B cell (primary cell): Measurements from ENCODE around the gene SKP1. TPM values are rescaled to one million over a fixed set of nuclear protein-coding genes. Genes with fewer than 3 reads are reported as not detected.
A peak's percentile ranks its signal among the peaks of the same experiment; 100 is the strongest.

ENCODE experiments used
- ATAC-seq: fragments of 200-7000 bp; cut with Tn5 transposase; one replicate; pipeline ENCODE4 v1.10.0; 2021; ENCODE audit warnings: low read depth, mild to moderate bottlenecking, moderate number of reproducible peaks, moderate library complexity
- CTCF ChIA-PET: fragments of 350-600 bp; sonication (Branson Sonifier 250); formaldehyde crosslinking; loops from one replicate; lab custom pipeline; 2021; ENCODE audit warnings: antibody characterized with exemption, inconsistent platforms; lab: Charles Lee
- POLR2A ChIA-PET: fragments of 350-600 bp; sonication (Branson Sonifier 250); formaldehyde crosslinking; loops from one replicate; lab custom pipeline; 2021; ENCODE audit warnings: antibody characterized with exemption; lab: Charles Lee
- DNase-seq: peaks from one replicate; pipeline ENCODE4 v3.0.0; 2013
- H2AFZ ChIP-seq: 2 replicates; pipeline ENCODE4 v1.6.1; 2012; ENCODE audit warnings: mild to moderate bottlenecking, low read depth, low read length; ENCODE audit not compliant: insufficient read depth, poor library complexity, severe bottlenecking
- H3K27ac ChIP-seq, 2 donors: 1 replicate in 1 of 2; 2 replicates in 1 of 2; pipeline ENCODE4 v1.5.1; 2012 to 2013; ENCODE audit warnings: low read length in 2 of 2, mild to moderate bottlenecking in 2 of 2, moderate library complexity in 1 of 2
- H3K27me3 ChIP-seq, 4 experiments: fragments of 200-600 bp in 1 of 4; sonication (generic) in 1 of 4; replicated peaks in 1 of 4; 1 replicate in 2 of 4; 2 replicates in 2 of 4; pipeline versions ENCODE4 v1.6.1 to v1.7.0; 2013 to 2016; ENCODE audit warnings: low read length in 3 of 4, mild to moderate bottlenecking in 2 of 4, mixed read lengths in 1 of 4, moderate library complexity in 1 of 4; ENCODE audit not compliant: insufficient read depth in 4 of 4, control insufficient read depth in 3 of 4; ENCODE audit errors: control extremely low read depth in 1 of 4
- H3K36me3 ChIP-seq, 2 experiments: replicated peaks in 1 of 2; 1 replicate in 1 of 2; 2 replicates in 1 of 2; pipeline versions ENCODE4 v1.6.1 to v1.7.1; 2013; ENCODE audit warnings: low read length in 1 of 2; ENCODE audit not compliant: insufficient read depth in 2 of 2, control insufficient read depth in 1 of 2; ENCODE audit errors: control extremely low read depth in 1 of 2, extremely low read depth in 1 of 2
- H3K4me1 ChIP-seq, 2 donors: fragments of 200-600 bp in 1 of 2; sonication (generic) in 1 of 2; 1 replicate in 1 of 2; 2 replicates in 1 of 2; pipeline versions ENCODE4 v1.5.1 to v1.6.1; 2013 to 2017; ENCODE audit warnings: low read length in 2 of 2; ENCODE audit not compliant: control insufficient read depth in 2 of 2, insufficient read depth in 2 of 2
- H3K4me2 ChIP-seq: replicated peaks from 2 replicates; pipeline ENCODE3; 2012; ENCODE audit warnings: mild to moderate bottlenecking, low read depth, low read length; ENCODE audit not compliant: poor library complexity, severe bottlenecking
- H3K4me3 ChIP-seq, 5 experiments: fragments of 200-600 bp in 1 of 5; sonication (generic) in 1 of 5; 1 replicate in 3 of 5; 2 replicates in 2 of 5; pipeline versions ENCODE4 v1.5.1 to v1.7.0; 2011 to 2016; ENCODE audit warnings: low read length in 4 of 5, mild to moderate bottlenecking in 4 of 5, low read depth in 2 of 5, control low read depth in 1 of 5, moderate library complexity in 1 of 5; ENCODE audit not compliant: insufficient read depth in 1 of 5; ENCODE audit errors: control extremely low read depth in 1 of 5, extremely low read depth in 1 of 5
- H3K79me2 ChIP-seq: fragments of 200-600 bp; sonication (generic); one replicate; pipeline ENCODE4 v1.6.0; 2016; ENCODE audit warnings: low read length; ENCODE audit not compliant: control insufficient read depth, insufficient read depth
- H3K9ac ChIP-seq: fragments of 200-600 bp; sonication (generic); 2 replicates; pipeline ENCODE4 v1.6.1; 2017; ENCODE audit warnings: mild to moderate bottlenecking, low read length, moderate library complexity
- H3K9me3 ChIP-seq, 3 donors: one replicate each; pipeline versions ENCODE4 v1.6.1 to v1.7.1; 2013; ENCODE audit warnings: low read length in 2 of 3; ENCODE audit not compliant: control insufficient read depth in 2 of 3, insufficient read depth in 1 of 3; ENCODE audit errors: control extremely low read depth in 1 of 3
- H4K20me1 ChIP-seq: 2 replicates; pipeline ENCODE4 v1.6.0; 2012; ENCODE audit warnings: mild to moderate bottlenecking, low read length; ENCODE audit not compliant: insufficient read depth, control insufficient read depth, poor library complexity, severe bottlenecking
- H3K27ac Mint-ChIP-seq: one replicate; pipeline ENCODE4 v1.8.0; 2021; ENCODE audit warnings: mixed read lengths
- H3K27me3 Mint-ChIP-seq: one replicate; pipeline ENCODE4 v1.8.0; 2021; ENCODE audit warnings: mixed read lengths
- H3K4me1 Mint-ChIP-seq: one replicate; pipeline ENCODE4 v1.8.0; 2021; ENCODE audit warnings: mixed read lengths
- H3K4me3 Mint-ChIP-seq: one replicate; pipeline ENCODE4 v1.8.0; 2021; ENCODE audit warnings: mixed read lengths
- H3K9me3 Mint-ChIP-seq: one replicate; pipeline ENCODE4 v1.8.0; 2022; ENCODE audit warnings: mixed read lengths; ENCODE audit not compliant: insufficient read depth
- EZH2 ChIP-seq: IDR thresholded peaks from 2 replicates; pipeline ENCODE4 v1.6.1; 2012; ENCODE audit warnings: borderline replicate concordance, low read depth, mild to moderate bottlenecking, moderate library complexity, low read length; ENCODE audit not compliant: insufficient read depth, poor library complexity, severe bottlenecking
- WGBS: methylation state at CpG from one replicate; pipeline ENCODE4 v1.1.5; 2013; ENCODE audit warnings: missing lambda C conversion rate; ENCODE audit not compliant: insufficient coverage; 5-methylcytosine and 5-hydroxymethylcytosine counted together
- intact Hi-C: fragments of 100-400 bp; cut with micrococcal nuclease; formaldehyde crosslinking; loops from one replicate; pipeline ENCODE4 v1.10.0; 2022
- polyA plus RNA-seq: library from polyadenylated mRNA; depleted of rRNA; stranded (reverse); fragments of >200 nt; gene quantifications from 2 replicates; pipeline ENCODE4 v1.2.3, GENCODE V29; 2012
- total RNA-seq, 2 donors: library from RNA; stranded (reverse); fragments of 120-200 nt in 1 of 2; gene quantifications; 1 replicate in 1 of 2; 2 replicates in 1 of 2; pipeline versions ENCODE4 v1.2.3 to v1.2.4, GENCODE V29; 2013 to 2022
- TF ChIP-seq, protein P1 (sequence below): fragments of 200-600 bp; IDR thresholded peaks from one replicate; pipeline ENCODE4 v1.8.0; 2022; ENCODE audit warnings: antibody characterized with exemption, mild to moderate bottlenecking

The SKP1 gene
- total and polyA plus RNA-seq, 2 donors (not counting 1 experiment from before 2014, with no cell fraction given), result 108 to 186 TPM

DNA sequence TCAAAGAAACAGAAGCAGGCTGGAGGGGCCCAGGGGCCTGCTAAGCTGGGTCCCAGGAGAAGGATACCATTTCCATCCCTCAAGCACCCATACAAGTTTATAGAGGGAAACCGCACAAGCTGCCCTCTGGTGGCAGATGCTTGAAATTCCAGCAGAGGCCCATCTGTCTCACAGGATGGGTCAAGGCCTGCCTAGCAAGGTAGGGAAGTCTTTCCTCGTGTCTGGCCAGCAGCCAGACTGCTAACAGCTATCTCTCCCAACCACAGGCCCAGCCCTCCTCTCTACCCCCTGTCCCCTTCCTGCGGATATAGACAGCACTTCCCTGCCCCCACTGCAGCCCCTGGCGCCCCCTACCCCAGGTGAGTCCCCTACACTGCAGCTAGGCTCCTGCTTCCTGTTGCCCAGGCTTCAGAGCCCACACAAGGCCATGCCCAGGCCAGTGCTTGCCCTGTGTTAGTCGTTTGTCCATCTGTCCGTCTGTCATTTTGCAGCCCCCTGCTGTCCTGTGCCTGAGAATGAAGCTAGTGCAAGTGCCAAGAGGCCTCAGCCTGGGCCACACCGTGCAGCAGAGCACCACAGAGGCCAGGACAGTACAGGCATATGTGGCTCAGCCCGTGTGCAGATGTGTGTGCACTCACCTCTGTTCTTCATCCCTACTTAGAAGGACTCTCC is 36.1 kb downstream of the SKP1 start:
- Mint-ChIP-seq H3K9me3 (no peaks in the 10 kb centered on the region), H3K27me3 (no peaks in the 10 kb centered on the region), H3K27ac (peak overlapping the region; percentile 69), H3K4me1 (peaks cover 33% of the 10 kb centered on the region), H3K4me3 (no peak overlapping the region)
- H4K20me1 ChIP-seq, result peaks cover 69% of the 10 kb centered on the region
- no peaks in the 10 kb centered on the region for H3K27me3 ChIP-seq
- H3K79me2 ChIP-seq, result peaks cover 25% of the 10 kb centered on the region
- no peak overlapping the region for H3K9ac ChIP-seq
- ATAC-seq (peak; percentile 73), DNase-seq (peak; percentile 77)
- TF ChIP-seq, protein P1, sequence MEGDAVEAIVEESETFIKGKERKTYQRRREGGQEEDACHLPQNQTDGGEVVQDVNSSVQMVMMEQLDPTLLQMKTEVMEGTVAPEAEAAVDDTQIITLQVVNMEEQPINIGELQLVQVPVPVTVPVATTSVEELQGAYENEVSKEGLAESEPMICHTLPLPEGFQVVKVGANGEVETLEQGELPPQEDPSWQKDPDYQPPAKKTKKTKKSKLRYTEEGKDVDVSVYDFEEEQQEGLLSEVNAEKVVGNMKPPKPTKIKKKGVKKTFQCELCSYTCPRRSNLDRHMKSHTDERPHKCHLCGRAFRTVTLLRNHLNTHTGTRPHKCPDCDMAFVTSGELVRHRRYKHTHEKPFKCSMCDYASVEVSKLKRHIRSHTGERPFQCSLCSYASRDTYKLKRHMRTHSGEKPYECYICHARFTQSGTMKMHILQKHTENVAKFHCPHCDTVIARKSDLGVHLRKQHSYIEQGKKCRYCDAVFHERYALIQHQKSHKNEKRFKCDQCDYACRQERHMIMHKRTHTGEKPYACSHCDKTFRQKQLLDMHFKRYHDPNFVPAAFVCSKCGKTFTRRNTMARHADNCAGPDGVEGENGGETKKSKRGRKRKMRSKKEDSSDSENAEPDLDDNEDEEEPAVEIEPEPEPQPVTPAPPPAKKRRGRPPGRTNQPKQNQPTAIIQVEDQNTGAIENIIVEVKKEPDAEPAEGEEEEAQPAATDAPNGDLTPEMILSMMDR, result peak; percentile 89
- no peak for TF ChIP-seq EZH2
- peaks cover 5 to 34% of the 10 kb centered on the region in 2 donors for H3K4me1 ChIP-seq
- CTCF ChIA-PET, result interaction anchor here (0.5 to 25.7 kb wide), 30 partner anchors 8 to 1030 kb away, joined by 3 to 644 read pairs (median 4); partner anchors contain the start of gene TCF7
- POLR2A ChIA-PET, result interaction anchor here (0.9 to 2.8 kb wide), 3 partner anchors 13 to 40 kb away, joined by 3 to 16 read pairs (median 3); no protein-coding TSS in a partner anchor
- intact Hi-C loops, result loop anchor here (1.0 to 10.0 kb wide), 3 partner anchors 40 to 1026 kb away; no protein-coding TSS in a partner anchor
- H3K27ac ChIP-seq, result no peak overlapping the region
- H3K4me3 ChIP-seq, result no peak overlapping the region
- no peaks in the 10 kb centered on the region for H3K9me3 ChIP-seq
- no peak overlapping the region for H2AFZ ChIP-seq
- no peak overlapping the region for H3K4me2 ChIP-seq
- peaks cover 0 to 51% of the 10 kb centered on the region in 2 experiments for H3K36me3 ChIP-seq
- WGBS, result 37% methylated on average over 8 of the region's 8 CpGs

DNA sequence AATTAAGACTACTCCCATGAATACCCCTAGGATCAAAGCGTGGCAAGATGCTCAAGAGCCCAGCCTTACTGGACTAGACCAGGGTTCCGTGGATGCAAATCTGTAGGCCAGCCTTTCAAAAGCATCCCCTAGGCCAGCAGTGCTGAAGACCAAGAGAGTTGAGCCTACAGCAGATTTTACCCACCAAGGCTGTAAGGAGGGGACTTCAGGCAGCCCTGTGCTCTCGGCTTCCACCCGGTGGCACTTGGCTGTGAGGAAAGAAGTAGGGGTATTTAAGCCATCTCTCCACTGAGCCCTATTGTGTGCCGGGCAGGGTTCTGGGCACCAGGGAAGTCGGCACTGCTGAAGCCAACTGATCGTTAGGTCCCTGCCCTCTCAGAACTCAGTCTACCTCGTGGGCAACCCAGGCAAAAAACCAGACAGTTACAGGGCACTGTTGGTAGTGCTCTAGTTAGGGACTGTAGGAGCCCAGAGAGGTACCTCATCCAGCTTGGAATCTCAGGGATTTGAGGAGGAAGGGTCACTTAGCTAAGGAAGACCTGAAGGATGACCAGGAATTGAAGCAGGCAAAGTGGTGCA is 36.8 kb downstream of the SKP1 start:
- Histone ChIP-seq H3K36me3 (peaks cover 0 to 49% of the 10 kb centered on the region in 2 experiments), H3K79me2 (peaks cover 23% of the 10 kb centered on the region), H2AFZ (no peak overlapping the region), H3K27me3 (no peaks in the 10 kb centered on the region), H3K9me3 (no peaks in the 10 kb centered on the region), H3K4me3 (no peak overlapping the region), H3K4me1 (peaks cover 5 to 34% of the 10 kb centered on the region in 2 donors), H3K27ac (peak overlapping the region in 1 of 2 donors; percentile 23), H3K9ac (no peak overlapping the region), H3K4me2 (no peak overlapping the region), H4K20me1 (peaks cover 62% of the 10 kb centered on the region)
- WGBS, result 95% methylated on average over 8 of the region's 8 CpGs
- Mint-ChIP-seq H3K4me1 (peaks cover 38% of the 10 kb centered on the region), H3K9me3 (no peaks in the 10 kb centered on the region), H3K27ac (peak overlapping the region; percentile 46), H3K27me3 (no peaks in the 10 kb centered on the region), H3K4me3 (no peak overlapping the region)
- ATAC-seq, result no peak
- DNase-seq, result no peak
- POLR2A ChIA-PET, result interaction anchor here (0.6 to 2.8 kb wide), 3 partner anchors 33 to 39 kb away, joined by 3 to 16 read pairs (median 3); no protein-coding TSS in a partner anchor
- TF ChIP-seq EZH2, result no peak
- TF ChIP-seq, protein P1, result no peak
- CTCF ChIA-PET, result interaction anchor here (0.6 to 25.7 kb wide), 26 partner anchors 8 to 1197 kb away, joined by 3 to 644 read pairs (median 7); partner anchors contain the start of gene TCF7
- intact Hi-C loops, result loop anchor here (1.0 to 10.0 kb wide), 3 partner anchors 40 to 1025 kb away; no protein-coding TSS in a partner anchor
